ENCODE results near the gene NKX1-1.
"Not testable (repeated sequence)": the region's sequence is repeated elsewhere in the genome, so short reads cannot be mapped to it uniquely, and the experiment has no call there.

Gene NKX1-1

DNA sequence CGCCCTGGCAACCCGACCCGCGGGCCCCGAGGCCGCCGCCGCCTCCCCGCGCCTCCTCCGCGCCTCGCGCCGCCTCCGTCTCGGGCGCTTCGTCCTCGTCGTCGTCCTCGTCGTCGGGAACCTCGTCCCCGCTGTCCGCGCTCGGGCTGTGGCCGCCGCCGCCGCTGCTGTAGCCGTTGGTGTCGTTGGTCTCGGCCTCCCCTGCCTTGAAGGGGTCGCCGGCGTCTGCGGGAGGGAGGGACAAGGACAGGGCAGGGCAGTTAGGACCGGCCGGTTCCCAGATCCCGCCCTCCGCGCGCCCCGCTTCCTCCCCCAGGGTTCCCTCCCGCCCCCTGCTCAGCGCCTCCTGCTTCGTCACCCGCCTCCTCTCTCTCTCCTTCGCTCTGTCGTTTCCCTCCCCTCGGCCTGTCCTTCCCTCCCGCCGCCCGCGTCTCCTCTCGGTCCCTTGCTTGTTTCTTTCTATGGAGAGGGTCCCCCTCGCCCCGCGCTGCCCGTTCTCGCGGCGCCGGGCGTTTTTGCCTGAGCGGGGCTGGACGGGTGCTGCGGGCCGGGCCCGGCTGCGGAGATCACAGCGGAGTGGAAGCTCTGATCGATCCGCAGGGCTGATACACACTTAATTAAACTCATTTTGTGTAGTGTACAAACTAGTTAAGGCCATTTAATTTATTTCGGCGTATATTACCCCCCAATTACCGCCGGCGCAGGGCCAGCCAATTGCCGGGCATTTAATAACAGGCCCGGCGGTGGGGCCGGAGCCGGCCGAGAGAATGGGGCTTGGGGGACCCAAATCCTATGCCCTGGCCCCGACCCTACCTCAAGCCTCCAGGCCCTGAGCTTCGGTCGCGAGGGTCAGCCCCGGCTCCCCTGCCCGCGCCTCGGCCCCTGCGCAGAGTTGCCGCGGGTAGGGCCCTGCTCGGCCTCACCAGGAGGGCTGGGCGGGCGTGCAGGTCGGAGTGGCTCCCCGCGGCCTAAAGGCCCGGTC lies 2.4 kb downstream of the NKX1-1 start:
- DNase-seq: no peak

- no peak for DNase-seq
These were observed 3.1 kb downstream of the NKX1-1 start for GRCh38 chr4:1403177-1403583.

DNA sequence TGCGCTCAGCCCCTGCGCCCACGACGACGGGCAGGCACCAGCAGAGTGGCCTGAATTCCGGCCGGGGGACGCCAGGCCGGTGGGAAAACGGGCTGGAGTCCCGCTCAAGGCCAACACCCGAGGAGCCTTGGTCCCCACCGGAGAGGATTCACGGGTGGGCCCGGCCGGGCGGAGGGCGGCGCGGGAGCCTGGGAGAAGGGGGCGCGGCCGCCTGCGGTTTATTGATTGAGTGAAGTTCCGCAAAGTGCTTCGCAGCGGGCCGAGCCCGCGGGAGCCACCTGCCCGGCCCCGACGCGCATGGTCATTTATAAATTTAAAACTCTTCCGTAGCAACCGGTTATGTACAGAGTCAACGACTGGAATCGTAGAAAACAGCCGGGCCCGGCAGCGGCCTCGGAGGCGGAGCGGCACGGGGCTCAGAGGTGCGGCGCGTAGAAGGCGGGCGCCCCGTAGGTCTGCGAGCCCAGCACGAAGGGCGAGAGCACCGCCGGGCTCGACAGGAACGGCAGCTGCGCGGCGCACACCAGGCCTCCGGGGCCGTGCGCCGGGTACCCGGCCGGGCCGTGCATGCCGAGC lies 3.6 kb downstream of the NKX1-1 start:
- DNase-seq: no peak

GRCh38 chr4:1402021-1402515 lies 4.2 kb downstream of the NKX1-1 start:
- DNase-seq: no peak

DNA sequence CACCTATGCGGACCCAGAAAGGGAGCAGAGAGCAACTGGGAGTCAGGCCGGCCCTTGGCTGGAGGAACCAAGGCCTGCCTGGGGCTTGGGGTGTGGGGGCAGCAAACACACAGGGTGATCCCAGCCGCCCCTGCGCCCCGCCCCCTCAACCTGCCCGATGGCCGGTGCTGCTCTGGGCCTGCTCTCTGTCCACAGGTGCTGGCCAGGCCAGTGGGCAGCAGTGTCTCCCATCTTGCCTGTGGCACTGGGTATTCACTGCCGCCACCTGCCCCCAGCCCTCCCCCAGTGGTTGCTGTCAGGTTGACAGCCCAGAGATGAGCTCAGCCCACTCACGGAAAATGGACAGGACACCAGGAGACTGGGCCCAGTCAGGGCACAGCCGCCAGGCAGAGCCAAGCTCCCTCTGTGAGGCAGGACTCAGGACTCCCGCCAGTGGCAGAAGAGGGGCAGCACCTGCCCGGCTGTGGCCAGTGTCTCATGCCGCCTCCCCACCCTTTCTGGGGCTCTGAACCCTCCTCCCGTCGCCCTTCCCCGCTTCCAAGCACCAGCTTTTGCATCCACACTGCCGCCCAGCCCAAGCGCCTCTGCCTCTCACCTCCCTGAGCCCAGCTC lies 4.7 kb downstream of the NKX1-1 start:
- DNase-seq: no peak

- DNase-seq: no peak
These were observed 5.3 kb downstream of the NKX1-1 start for GRCh38 chr4:1400831-1401408.

- no peak for DNase-seq
These were observed 5.9 kb downstream of the NKX1-1 start for GRCh38 chr4:1400191-1400805.

GRCh38 chr4:1399508-1400190 lies 6.6 kb downstream of the NKX1-1 start:
- no peak for DNase-seq

GRCh38 chr4:1398681-1399507 lies 7.3 kb downstream of the NKX1-1 start:
- no peak for DNase-seq

GRCh38 chr4:1396806-1397455 lies 9.3 kb downstream of the NKX1-1 start:
- DNase-seq: no peak

- DNase-seq: no peak
These were observed 10.1 kb downstream of the NKX1-1 start for GRCh38 chr4:1395941-1396805.

DNA sequence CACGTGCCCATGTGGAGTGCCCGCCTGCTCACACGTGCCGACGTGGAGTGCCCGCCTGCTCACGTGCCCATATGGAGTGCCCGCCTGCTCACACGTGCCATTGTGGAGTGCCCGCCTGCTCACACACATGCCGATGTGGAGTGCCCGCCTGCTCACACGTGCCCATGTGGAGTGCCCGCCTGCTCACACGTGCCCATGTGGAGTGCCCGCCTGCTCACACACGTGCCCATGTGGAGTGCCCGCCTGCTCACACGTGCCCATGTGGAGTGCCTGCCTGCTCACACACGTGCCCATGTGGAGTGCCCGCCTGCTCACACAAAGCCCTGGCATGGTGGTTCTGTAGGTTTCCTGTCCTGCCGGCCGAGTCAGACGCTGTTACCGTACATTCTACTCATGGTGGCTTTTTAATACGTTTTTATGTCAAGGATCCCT lies 10.8 kb downstream of the NKX1-1 start:
- DNase-seq: not testable (repeated sequence)

DNA sequence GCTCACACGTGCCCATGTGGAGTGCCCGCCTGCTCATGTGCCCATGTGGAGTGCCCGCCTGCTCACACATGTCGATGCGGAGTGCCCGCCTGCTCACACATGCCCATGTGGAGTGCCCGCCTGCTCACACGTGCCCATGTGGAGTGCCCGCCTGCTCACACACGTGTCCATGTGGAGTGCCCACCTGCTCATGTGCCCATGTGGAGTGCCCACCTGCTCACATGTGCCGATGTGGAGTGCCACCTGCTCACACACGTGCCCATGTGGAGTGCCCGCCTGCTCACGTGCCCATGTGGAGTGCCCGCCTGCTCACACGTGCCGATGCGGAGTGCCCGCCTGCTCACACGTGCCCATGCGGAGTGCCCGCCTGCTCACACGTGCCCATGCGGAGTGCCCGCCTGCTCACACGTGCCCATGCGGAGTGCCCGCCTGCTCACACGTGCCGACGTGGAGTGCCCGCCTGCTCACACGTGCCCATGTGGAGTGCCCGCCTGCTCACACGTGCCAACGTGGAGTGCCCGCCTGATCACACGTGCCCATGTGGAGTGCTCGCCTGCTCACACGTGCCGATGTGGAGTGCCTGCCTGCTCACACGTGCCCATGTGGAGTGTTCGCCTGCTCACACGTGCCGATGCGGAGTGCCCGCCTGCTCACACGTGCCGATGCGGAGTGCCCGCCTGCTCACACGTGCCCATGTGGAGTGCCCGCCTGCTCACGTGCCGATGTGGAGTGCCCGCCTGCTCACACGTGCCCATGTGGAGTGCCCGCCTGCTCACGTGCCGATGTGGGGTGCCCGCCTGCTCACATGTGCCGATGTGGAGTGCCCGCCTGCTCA lies 11.5 kb downstream of the NKX1-1 start:
- not testable (repeated sequence) for DNase-seq

DNA sequence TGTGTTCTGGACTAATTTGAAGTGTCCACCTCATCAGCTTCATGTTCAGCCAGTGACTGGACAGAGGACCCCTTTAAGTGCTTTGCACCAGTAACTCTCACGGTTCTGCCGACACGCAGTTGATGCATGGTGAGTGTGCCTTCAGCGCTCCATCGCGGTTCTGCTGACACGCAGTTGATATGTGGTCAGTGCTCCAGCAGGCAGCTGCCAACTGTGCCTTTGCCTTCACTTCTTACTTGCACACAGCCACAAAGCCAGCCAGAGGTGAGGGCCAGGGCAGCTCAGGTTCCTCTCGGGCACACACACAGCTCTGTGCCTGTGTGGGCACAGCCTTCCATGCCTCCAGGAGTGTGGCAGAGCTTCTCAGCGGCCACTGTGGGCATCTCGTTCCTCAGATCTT lies 12.4 kb downstream of the NKX1-1 start:
- DNase-seq: no peak

DNA sequence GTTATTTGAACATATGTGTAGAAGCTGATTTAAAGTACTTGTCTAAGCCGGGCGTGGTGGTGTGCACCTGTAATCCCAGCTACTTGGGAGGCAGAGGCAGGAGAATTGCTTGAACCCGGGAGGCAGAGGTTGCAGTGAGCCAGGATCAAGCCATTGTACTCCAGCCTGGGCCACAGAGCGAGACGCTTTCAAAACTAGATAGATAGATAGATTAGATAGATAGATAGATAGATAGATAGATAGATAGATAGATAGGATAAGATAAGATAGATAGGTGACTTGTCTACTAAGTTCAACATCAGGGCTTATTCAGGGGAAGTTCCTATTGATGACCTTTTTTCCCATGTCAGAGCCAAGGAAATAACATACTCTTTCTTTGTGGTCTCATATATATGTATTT lies 12.9 kb downstream of the NKX1-1 start:
- not testable (repeated sequence) for DNase-seq

- DNase-seq: no peak
These were observed 20.6 kb downstream of the NKX1-1 start for GRCh38 chr4:1385373-1386340.

DNA sequence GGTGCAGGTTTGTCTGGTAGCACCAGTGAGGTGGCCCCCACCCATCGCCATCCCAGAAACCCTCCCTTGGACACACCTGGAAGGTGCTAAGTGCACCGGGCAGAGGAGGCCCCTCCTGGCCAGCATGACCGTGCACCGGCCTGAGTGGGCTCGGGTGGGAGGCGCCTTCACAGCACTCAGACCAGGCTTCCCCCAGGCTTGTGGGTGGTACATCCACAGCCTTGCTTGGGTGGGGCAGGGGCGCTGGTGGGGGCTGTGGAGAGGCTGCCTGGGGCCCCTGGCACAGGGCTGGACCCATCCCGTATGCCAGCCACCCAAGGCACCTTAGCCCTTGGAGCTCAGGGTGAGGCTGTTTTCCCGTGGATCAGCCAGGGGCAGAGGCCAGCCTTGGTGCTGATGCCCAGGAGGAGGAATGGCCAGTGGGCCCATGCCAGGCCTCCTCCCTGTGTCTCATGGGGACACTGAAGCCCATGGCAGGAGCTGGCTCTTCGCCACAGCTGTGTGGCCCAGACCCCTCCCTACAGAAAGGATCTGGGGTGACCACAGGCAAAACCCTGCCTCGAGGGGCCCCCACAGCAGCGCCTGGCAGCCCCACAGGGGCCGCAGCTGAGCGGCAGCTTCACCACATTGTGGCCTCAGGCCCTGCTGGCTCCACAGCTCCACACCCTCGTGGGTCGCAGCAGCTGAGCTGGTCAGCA lies 21.4 kb downstream of the NKX1-1 start:
- no peak for DNase-seq

Data from effector CD8-positive, alpha-beta T cell (primary cell).